B cell (primary cell): ENCODE data around the gene MLH3.

Experiments used
- EZH2 ChIP-seq: IDR thresholded peaks from 2 replicates; pipeline ENCODE4 v1.6.1; 2012; ENCODE audit warnings: borderline replicate concordance, low read depth, mild to moderate bottlenecking, moderate library complexity, low read length; ENCODE audit not compliant: insufficient read depth, poor library complexity, severe bottlenecking
- TF ChIP-seq, protein P1 (sequence below): fragments of 200-600 bp; IDR thresholded peaks from one replicate; pipeline ENCODE4 v1.8.0; 2022; ENCODE audit warnings: antibody characterized with exemption, mild to moderate bottlenecking

DNA sequence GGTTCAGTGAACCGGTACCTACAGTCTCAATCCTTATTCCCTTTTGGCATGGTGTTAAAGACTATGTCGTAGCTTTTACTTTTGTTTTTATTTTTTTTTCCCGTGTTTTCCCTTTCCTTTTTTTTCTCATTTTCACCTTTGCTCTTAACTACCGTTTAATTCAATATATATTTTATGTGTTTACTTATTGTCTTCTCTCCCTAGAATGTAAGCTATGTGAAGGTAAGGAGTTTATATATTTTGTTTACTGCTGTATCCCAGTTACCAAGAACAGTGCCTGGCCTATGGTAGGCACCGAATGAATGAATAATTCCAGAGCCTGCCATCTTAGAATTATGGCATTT is 261 bp upstream of the MLH3 start:
- TF ChIP-seq EZH2: no peak
- TF ChIP-seq, protein P1, sequence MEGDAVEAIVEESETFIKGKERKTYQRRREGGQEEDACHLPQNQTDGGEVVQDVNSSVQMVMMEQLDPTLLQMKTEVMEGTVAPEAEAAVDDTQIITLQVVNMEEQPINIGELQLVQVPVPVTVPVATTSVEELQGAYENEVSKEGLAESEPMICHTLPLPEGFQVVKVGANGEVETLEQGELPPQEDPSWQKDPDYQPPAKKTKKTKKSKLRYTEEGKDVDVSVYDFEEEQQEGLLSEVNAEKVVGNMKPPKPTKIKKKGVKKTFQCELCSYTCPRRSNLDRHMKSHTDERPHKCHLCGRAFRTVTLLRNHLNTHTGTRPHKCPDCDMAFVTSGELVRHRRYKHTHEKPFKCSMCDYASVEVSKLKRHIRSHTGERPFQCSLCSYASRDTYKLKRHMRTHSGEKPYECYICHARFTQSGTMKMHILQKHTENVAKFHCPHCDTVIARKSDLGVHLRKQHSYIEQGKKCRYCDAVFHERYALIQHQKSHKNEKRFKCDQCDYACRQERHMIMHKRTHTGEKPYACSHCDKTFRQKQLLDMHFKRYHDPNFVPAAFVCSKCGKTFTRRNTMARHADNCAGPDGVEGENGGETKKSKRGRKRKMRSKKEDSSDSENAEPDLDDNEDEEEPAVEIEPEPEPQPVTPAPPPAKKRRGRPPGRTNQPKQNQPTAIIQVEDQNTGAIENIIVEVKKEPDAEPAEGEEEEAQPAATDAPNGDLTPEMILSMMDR: no peak
